ENCODE results near the gene ABLIM3. TPM values are rescaled to one million over a fixed set of nuclear protein-coding genes. Genes with fewer than 3 reads are reported as not detected.

Gene ABLIM3
- total RNA-seq, 1 donor from 2014 or later, result 15.1 TPM

GRCh38 chr5:149282027-149282965, 141.0 kb downstream of the ABLIM3 start:
- DNase-seq (ENCODE audit: low spot score), result no peak

GRCh38 chr5:149282966-149283332, 141.7 kb downstream of the ABLIM3 start:
- no peak for DNase-seq (ENCODE audit: low spot score)

GRCh38 chr5:149283626-149284480, 142.6 kb downstream of the ABLIM3 start:
- DNase-seq (ENCODE audit: low spot score), result no peak

GRCh38 chr5:149284501-149284900, 143.2 kb downstream of the ABLIM3 start:
- DNase-seq (ENCODE audit: low spot score), result no peak

GRCh38 chr5:149285153-149285552, 143.9 kb downstream of the ABLIM3 start:
- no peak for DNase-seq (ENCODE audit: low spot score)

GRCh38 chr5:149288436-149288835, 147.1 kb downstream of the ABLIM3 start:
- no peak for DNase-seq (ENCODE audit: low spot score)

- no peak for DNase-seq (ENCODE audit: low spot score)
Observed at GRCh38 chr5:149289301-149289700, 148.0 kb downstream of the ABLIM3 start.

- no peak for DNase-seq (ENCODE audit: low spot score)
Observed at GRCh38 chr5:149294872-149295829, 153.9 kb downstream of the ABLIM3 start.

- DNase-seq (ENCODE audit: low spot score), result no peak
Observed at GRCh38 chr5:149297340-149298025, 156.2 kb downstream of the ABLIM3 start.

GRCh38 chr5:149298163-149298562, 156.9 kb downstream of the ABLIM3 start:
- DNase-seq (ENCODE audit: low spot score), result no peak

GRCh38 chr5:149298842-149299404, 157.6 kb downstream of the ABLIM3 start:
- no peak for DNase-seq (ENCODE audit: low spot score)

GRCh38 chr5:149299451-149300054, 158.3 kb downstream of the ABLIM3 start:
- no peak for DNase-seq (ENCODE audit: low spot score)

GRCh38 chr5:149300441-149300840, 159.1 kb downstream of the ABLIM3 start:
- DNase-seq (ENCODE audit: low spot score), result no peak

- DNase-seq (ENCODE audit: low spot score), result no peak
Observed at GRCh38 chr5:149301049-149301743, 159.9 kb downstream of the ABLIM3 start.

GRCh38 chr5:149301744-149302380, 160.6 kb downstream of the ABLIM3 start:
- no peak for DNase-seq (ENCODE audit: low spot score)

- no peak for DNase-seq (ENCODE audit: low spot score)
Observed at GRCh38 chr5:149302641-149303040, 161.3 kb downstream of the ABLIM3 start.

- DNase-seq (ENCODE audit: low spot score), result no peak
Observed at GRCh38 chr5:149303210-149303609, 161.9 kb downstream of the ABLIM3 start.

GRCh38 chr5:149304195-149305078, 163.1 kb downstream of the ABLIM3 start:
- no peak for DNase-seq (ENCODE audit: low spot score)

Measured in mucosa of gallbladder (tissue), 1 donor.